Renal pelvis (tissue), 4 donors: ENCODE measurements around the gene NSUN3. TPM values are rescaled to one million over a fixed set of nuclear protein-coding genes. Genes with fewer than 3 reads are reported as not detected.

Experiments
- DNase-seq: peaks from one replicate; pipeline ENCODE4 v3.0.0-alpha.2; 2013
- polyA plus RNA-seq, 3 donors: library from polyadenylated mRNA; unstranded; fragments of 120-200 nt; gene quantifications; one replicate each; pipeline ENCODE4 v1.2.1, GENCODE V29; 2013; ENCODE audit not compliant: insufficient read length in 3 of 3

The NSUN3 gene
- polyA plus RNA-seq, 3 donors, result 10.4 to 12.8 (median 12.6) TPM

DNA sequence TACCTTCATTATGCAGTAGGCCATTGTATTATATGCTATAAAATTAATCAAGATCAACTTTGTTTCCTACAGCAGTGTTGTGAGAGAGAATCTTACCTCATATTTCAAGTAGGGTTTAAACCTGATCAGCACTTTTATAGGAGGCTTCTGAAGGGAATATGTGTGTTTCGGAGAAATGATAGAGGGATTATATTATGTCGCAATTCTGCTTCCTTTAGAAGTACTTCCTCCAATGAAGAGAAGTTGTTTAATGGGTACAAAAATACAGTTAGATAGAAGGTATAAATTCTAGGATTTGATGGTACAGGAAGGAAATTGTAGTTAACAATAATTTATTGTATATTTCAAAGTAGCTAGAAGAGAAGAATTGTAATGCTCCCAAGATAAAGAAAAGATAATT is 54.9 kb downstream of the NSUN3 start:
- no peak for DNase-seq

DNA sequence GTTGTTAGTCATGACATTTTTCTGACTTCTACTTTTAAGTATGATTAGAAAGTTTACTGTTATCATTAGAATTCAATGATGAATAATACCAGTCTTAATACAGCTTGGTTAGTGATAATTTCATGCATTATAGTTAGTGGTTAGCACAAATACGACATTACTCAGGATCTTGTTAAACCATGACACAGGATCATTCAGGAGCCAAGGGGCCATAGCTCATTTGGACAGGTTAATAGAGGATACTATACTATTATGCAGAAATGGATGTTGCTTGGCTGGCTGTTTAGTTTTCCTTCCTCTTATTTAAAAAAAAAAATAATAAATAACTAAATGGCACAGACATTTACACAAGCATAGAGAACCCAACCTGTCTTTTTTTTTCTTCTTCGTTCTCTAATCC is 55.5 kb downstream of the NSUN3 start:
- no peak for DNase-seq

DNA sequence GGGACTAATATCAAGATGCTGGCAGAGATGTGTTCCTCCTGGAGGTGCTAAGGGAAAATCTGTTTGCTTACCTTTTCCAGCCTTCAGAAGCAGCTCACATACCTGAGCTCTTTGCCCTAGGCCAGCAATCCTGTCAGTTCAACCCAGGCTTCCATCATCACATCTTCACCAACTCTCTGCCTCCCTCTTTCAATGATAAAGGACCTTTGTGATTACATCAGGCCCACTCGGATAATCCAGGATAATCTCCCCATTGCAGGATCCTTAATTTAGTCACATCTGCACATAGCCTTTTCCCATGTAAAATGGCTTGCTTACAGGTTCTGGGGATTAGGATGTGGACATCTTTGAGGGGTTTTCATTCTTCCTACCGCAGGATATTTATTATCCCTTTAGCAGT is 58.3 kb downstream of the NSUN3 start:
- DNase-seq, result no peak

DNA sequence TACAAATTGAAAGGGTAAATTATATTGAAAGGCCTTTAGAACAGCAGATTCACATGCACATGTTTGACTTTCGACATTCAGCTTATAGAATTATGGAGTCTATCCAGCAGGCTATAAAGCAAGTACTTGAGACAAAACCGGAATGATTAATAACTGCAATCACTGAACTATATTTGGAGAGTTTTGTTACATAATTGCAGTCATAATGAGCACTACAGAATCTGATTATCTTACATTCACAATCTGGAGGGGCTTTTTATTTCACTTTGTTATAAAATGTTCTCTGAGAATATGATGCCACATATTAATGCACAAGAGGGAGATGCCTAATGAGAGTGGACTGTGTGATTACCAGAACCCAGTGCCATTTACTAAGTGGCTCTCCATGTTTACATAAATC is 64.3 kb downstream of the NSUN3 start:
- no peak for DNase-seq

DNA sequence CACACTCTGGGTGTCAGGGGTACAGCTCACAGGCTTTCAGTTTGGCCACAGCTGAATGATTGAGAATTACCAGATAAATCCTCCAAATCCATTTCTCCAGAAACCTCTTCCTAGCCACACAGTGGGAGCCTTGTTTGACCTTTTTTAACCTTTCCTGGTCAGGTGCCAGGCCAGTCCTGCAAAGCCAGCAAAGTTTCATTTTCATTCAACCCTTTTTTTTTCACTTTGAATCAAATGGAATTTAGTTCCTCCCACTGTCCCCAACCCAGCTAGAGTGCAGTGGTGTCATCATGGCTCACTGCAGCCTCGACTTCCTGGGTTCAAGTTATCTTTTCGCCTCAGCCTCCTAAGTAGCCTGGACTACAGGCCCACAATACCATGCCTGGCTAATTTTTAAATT is 67.8 kb downstream of the NSUN3 start:
- no peak for DNase-seq

DNA sequence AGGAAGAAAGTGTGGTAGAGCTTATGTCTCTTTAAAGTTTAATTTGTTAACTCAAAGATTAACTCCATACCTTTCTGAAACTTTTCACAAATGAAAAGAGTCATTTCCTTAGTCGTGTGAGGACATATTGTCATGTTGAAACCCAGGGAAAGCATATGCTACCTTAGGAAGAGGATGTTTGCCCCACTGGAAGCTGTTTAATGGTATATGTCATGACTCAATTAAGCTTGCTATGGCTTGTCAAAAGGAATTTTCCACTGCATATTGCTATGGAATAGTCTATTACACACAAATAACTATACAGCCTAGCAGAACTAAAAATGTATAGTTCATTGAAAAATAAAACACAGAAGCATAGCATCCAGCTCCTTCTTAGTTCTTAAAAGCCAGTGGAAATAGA is 69.9 kb downstream of the NSUN3 start:
- no peak for DNase-seq

DNA sequence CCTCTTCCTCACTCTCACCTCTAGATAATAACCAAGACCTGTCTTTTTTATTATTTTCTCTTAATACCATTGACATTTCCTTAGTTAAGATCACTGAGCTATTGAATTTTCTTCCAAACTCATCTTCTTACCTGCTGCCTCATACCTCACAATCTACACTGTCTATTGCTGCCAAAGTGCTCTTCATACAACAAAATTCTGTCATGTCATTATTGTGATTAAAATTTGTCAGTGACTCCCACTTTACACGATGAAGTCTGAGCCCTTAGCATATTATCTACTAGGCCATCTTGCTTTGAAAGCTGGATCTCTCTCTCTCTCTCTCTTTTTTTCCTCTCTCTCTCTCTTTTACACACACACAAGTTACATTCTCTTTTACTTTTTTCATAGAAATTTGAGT is 73.3 kb downstream of the NSUN3 start:
- DNase-seq, result no peak

DNA sequence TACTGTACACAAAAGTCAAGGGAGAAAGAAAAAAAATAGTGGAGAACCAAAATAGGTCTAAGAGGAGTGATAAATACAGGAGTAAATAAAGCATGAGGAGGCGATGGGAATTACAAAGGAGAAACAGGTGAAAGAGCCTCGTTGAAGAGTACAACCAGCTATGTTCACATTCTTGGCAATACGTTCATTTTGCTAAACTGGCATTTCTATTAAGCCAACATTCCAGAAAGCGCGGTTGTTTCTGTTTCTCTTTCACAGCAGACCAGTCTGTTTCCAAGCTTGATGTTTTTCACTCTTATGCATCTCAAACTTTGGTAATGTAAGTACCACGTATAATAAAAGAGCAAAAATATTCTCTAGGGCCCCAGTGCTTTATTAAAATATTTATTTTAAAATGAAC is 74.5 kb downstream of the NSUN3 start:
- no peak for DNase-seq

DNA sequence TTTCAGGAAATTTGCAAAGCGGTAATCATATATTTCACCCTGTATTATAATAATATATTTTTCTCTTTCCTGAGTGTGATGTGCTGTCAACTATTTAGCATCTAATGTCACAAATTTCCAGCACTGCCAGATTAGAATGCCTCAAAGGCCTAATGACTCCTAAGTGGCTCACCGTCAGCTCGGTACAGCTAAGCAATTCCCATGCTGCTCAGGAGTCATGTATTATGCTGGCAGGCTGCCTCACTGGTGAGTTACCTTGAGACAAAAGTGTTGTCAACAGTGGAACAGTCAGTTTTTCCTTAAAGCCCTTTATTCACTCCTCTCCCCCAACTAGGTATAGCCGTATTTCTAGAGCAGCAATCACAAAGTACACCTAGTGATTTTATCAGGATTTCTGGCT is 83.6 kb downstream of the NSUN3 start:
- DNase-seq, result no peak

DNA sequence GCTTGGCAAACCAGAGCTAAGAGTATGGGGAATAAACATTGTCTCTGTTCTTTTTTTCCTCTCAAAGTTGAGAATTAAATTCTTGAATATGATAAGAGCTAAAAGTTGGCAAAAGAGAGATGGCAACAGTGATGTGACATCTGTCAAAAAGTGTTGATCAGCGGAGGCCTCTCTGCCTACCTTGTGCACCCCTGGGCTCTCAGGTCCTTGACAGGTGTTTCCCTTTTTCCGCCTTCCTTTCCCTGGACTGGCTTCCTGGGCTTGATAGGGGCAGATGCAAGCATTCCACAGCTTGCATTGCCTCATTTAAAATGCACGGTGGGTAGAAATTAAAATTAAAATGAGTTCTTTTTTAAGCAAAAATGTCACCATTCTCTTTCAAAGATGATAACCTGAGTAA is 84.2 kb downstream of the NSUN3 start:
- DNase-seq, result no peak

DNA sequence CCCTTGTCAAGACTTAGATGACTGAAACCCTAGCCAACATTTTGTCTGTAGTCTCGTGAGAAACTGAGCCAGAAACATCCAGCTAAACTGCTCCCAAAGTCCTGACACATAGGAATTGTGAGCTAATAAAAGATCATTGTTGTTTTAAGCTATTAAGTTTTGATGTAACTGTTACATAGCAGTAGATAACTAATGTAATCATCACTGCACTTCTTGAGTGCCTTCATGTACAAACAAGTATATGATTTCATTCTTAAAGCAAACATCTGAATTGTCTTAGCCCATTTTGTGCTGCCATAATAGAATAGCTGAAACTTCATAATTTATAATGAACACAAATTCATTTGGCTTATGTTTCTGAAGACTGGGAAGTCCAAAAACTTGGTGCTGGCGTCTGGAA is 87.3 kb downstream of the NSUN3 start:
- no peak for DNase-seq

DNA sequence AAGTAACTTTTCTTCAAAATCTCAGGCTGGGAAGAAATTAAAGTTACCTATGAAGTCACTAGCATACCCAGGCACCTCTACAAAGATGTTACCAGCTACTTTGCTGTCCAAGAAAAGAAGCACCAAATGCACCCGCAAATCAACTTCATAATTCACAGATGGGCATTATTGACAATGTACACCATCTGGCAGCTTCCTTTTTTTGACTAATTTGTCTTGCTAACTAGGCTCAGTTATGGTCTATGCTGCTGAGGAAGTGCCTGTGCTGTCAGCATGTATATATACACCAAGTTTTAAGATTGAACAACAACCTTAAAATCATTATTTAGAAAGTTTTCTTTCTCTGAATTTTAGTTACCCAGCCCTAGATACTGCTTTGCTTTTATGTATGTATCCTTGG is 93.8 kb downstream of the NSUN3 start:
- DNase-seq, result no peak

DNA sequence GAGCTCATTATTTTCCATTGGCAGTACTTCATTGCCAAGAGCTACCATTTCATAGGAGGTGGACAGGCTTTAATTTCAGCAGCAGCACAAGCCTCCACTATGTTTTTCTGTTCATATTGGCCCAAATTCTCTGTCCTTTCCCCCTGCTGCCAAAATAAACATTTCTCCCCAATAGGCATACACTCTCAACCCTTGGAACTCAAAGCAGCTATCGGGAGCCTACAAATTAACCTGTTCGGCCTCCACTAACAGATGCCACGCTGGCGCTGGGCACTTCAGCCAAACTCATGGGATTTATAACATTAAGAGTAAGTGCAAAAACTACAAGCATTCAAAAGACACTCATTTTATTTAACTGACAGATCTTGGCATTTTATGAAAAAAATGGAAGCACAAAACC is 95.7 kb downstream of the NSUN3 start:
- DNase-seq, result no peak

DNA sequence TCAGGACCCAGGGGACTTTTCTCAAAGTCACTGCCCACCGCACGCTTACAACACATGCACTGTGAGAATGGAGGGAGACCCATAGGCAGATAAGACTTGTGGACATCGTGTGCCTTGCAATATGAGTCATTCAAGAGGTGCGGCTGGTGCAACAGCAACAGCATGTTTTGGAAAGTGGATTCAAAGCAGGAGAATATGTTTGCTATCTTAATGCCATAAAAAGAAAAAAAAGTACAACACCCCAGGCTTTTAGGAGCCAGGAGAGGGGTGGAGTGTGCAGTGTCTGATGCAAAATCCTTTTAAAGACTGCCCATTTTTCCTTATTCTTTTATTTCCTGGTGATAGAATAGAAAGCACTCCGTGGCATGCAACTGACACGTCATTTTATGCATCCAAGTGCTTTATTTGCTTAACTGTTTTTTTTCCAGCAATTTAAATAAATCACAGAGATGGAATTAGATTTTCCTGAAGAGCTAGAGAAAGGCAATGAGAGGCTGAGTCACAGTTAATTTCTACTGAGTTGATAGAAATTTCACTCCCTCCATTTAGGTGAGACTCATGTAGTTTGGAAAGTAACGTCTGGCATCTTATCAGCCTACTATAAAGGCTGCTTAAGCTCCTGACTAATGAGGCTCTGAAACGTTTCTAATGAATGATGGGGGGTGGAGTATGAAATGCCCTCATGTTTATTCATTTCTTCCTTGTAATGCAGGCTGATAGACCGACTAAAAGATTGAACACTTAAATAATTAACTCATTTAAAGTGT is 96.4 kb downstream of the NSUN3 start:
- DNase-seq, result no peak

DNA sequence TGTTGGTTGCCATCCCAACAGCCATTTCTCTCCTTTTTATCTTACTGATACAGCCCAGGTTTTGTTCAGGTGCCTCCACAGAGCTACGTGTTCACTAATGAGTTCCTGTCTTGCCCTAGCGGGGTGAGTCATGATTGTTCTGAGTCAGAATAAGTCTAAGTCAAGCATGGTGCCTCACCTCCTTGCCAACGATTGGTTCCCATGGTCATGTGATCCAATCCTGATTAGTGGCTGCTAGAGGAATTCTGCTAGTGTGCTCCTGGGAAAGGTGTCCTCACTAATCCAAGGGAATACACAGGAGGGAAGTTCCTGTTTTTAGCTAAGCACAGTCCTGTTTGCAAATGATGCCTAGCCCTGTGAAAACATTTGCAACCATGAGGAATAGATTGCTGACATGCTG is 99.8 kb downstream of the NSUN3 start:
- no peak for DNase-seq

DNA sequence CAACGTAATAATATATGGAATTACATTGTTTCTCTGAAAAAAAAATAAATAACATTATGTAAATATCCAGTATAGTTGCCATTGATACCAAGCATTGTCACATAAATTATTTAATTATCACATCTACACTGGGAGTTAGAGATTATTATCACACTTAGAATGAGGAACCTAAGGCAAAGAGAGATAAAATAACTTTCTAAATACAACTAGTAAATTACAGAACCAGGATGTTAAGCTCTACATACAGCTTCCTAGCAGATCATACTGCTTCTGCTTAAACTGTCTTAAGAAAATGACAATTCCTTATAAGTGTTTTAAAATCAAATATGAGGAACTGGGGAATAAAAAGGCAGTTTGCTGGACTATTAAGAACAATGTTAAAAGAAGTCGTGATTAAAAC is 104.5 kb downstream of the NSUN3 start:
- no peak for DNase-seq

DNA sequence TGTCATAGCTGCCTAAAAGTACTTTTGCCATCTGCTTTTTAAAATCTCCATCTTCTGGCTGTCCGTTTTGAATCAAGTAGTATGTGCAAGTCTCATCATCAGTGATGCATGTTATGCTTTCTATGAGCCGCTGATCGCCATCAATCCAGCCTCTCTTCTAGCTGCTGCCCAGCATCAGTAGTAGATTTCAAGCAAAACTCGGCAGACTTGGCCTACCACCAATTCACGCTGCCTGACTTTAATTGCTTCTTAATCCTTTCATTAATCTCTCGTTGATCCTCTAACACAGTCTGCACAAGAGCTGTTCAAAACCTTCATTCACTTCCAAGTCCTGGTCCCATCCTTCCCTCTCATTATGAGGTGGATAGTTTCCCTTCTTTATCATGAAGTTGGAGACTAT is 104.9 kb downstream of the NSUN3 start:
- DNase-seq, result no peak

DNA sequence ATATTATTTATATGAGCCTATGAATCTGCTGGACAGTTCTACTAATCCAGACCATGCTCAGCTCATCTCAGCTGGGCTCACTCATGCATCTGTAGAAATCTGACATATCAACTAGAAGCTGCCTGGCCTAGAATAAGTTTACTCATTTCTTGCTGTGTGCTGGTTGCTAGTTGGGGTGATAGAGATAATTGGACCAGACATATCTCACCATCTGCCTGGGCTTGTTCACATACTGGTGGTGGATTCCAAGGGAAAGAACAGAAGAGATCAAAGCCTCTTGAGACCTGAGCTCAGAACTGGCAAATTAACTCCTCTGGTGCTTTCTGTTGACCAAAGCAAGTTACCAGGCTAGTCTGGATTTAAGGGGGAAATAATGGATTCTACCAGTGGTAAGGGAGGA is 109.1 kb downstream of the NSUN3 start:
- no peak for DNase-seq

DNA sequence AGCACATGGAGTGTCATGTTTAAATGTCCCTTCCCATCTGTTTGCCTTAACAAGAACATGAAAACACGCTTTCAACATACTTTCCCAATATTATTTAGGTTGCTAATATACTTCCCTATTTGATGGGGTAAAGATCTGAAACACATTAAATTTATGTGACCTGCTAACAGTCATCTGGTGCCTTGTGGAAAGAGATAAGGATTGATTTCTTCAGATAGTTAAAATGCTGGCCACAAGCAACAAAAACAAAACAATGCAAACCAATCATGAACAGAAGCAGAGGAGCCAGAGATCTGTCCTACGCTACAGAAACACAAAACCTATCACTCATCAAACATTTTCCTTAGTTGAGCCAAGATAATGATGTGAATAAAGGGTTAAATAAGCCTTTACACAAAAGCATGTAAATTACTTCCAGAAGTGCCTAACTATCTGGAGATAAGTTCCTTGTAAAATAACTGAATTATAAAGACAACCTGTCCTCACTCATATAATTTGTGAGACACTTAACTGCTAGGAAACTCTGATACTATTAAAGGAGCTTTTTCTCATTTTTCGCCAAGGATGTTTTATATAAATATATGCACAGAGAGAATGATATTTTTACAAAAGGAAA is 109.9 kb downstream of the NSUN3 start:
- DNase-seq, result no peak

DNA sequence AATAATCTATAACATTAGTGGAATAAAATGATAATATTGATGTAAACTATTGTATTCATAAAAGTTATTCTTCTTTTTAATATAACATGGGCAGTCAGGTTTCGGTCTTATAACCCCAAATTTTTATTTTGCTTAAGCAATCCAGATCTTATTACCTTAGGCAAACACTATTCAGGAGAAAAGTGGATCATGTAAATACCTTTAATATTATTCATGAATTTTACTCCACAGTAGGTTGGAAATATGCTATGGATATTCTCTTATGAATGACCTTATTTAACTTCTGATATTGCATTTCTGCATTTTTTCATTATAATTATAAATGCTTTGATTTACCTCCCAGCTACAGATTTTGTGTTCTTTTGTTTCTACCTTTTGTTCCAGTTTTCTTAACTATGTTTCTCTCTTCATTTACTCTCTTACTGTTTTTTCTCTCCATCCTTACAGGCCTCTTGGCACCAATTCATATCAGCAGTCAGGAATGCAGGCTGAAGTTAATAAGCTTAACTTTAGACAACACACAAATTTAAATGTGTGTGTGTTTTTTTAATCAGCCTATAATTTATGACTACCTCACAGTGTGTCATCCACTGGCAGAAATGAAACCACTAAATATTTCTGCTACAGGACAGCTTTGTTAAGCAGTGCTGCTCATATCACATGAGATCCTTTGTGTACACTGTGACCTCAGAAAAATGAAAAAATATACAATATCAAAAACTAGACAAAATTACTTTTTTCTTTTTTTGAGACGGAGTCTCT is 111.0 kb downstream of the NSUN3 start:
- DNase-seq, result no peak

DNA sequence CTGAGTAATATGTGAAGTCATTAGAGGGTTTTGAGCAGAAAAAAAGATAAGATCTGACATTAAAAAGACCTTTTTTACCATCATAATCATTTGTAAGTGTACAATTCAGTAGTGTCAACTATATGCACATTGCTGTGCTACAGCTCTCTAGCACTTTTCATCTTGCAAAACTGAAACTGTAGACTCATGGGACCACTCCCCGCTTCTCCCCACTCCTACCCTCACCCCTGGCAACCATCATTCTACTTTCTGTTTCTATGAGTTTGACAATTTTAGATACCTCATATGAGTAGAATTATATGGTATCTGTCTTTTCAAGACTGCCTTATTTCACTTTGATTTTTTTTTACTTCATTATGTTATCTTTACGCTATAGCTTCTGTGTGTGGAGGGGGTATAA is 112.8 kb downstream of the NSUN3 start:
- DNase-seq, result no peak

DNA sequence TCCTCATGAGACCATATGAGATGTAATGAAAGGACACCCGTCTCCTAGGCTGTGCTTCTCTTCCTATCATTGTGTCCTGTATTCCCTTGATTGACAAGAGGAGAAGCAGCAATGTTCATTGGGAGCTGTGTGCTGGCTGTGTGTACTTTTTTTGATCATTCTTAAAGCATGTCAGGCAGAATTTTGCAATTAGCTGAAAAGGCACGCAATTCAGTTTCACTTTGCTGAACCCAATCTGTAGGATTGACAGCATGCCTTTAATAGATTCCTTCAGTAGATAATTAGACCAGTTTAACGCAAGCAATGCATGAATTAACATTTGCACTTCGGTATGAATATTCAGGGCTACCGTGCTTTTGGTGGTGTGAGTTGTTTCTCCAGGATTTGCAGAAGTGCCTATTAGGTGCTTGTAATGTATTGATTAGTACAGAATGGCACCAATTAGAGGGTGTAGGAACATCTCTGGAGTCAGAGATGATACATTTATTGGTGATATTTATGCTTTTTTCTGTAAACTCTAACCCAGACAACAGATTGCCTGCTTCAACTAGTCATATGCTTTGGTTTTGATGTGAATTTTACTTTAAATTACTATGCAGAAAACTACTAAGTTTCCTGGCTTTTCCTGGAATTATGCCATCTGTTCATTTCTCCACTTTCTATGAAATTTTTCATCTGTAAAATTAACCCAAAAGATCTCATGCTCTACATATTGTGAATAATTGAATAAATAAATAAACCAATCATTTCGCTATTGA is 114.3 kb downstream of the NSUN3 start:
- no peak for DNase-seq
